ENCODE data around the gene CXCL3. TPM values are rescaled to one million over a fixed set of nuclear protein-coding genes. Genes with fewer than 3 reads are reported as not detected.
"Not testable (repeated sequence)": the region's sequence is repeated elsewhere in the genome, so short reads cannot be mapped to it uniquely, and the experiment has no call there.

Gene CXCL3
- total RNA-seq, 1 donor from 2014 or later = 2.3 TPM

GRCh38 chr4:74081035-74081434 lies 42.5 kb upstream of the CXCL3 start:
- H3K27me3 Mint-ChIP-seq (ENCODE audit: low read depth) = peaks cover 3% of the 10 kb centered on the region
- no peak for DNase-seq (ENCODE audit: low spot score in 2 of 2, unreplicated experiment in 2 of 2)
- H3K9me3 Mint-ChIP-seq = no peaks in the 10 kb centered on the region
- no peak for TF ChIP-seq CTCF (IDR thresholded peaks at IDR 0.05; ENCODE audit: unreplicated experiment)
- H3K27ac Mint-ChIP-seq = no peak overlapping the region
- H3K4me1 Mint-ChIP-seq = no peaks in the 10 kb centered on the region
- H3K4me3 Mint-ChIP-seq = no peak overlapping the region
- H3K36me3 Mint-ChIP-seq = no peaks in the 10 kb centered on the region

- not testable (repeated sequence) for DNase-seq (ENCODE audit: low spot score in 2 of 2, unreplicated experiment in 2 of 2); H3K4me1 Mint-ChIP-seq; H3K27ac Mint-ChIP-seq; H3K36me3 Mint-ChIP-seq; H3K9me3 Mint-ChIP-seq; H3K4me3 Mint-ChIP-seq; H3K27me3 Mint-ChIP-seq (ENCODE audit: low read depth)
These were observed 41.9 kb upstream of the CXCL3 start for GRCh38 chr4:74080351-74080750.

GRCh38 chr4:74079024-74079423 lies 40.5 kb upstream of the CXCL3 start:
- H3K36me3 Mint-ChIP-seq; H3K4me1 Mint-ChIP-seq; H3K9me3 Mint-ChIP-seq; DNase-seq (ENCODE audit: low spot score in 2 of 2, unreplicated experiment in 2 of 2); H3K27me3 Mint-ChIP-seq (ENCODE audit: low read depth); H3K27ac Mint-ChIP-seq; H3K4me3 Mint-ChIP-seq: not testable (repeated sequence)

- Mint-ChIP-seq H3K36me3 (no peaks in the 10 kb centered on the region), H3K27ac (no peak overlapping the region), H3K4me1 (no peaks in the 10 kb centered on the region), H3K27me3 (ENCODE audit: low read depth) (no peaks in the 10 kb centered on the region), H3K9me3 (peaks cover under 1% of the 10 kb centered on the region), H3K4me3 (no peak overlapping the region)
- no peak for DNase-seq (ENCODE audit: low spot score in 2 of 2, unreplicated experiment in 2 of 2)
- no peak for TF ChIP-seq CTCF (IDR thresholded peaks at IDR 0.05; ENCODE audit: unreplicated experiment)
These were observed 34.9 kb upstream of the CXCL3 start for GRCh38 chr4:74073358-74073757.

- Mint-ChIP-seq H3K9me3 (peaks cover 3% of the 10 kb centered on the region), H3K27ac (no peak overlapping the region), H3K4me1 (no peaks in the 10 kb centered on the region), H3K36me3 (no peaks in the 10 kb centered on the region), H3K27me3 (ENCODE audit: low read depth) (no peaks in the 10 kb centered on the region), H3K4me3 (no peak overlapping the region)
- no peak for TF ChIP-seq CTCF (IDR thresholded peaks at IDR 0.05; ENCODE audit: unreplicated experiment)
- DNase-seq (ENCODE audit: low spot score in 2 of 2, unreplicated experiment in 2 of 2) = no peak
These were observed 34.2 kb upstream of the CXCL3 start for GRCh38 chr4:74072739-74073138.

- H3K4me3 Mint-ChIP-seq = no peak overlapping the region
- TF ChIP-seq CTCF (IDR thresholded peaks at IDR 0.05; ENCODE audit: unreplicated experiment) = no peak
- no peaks in the 10 kb centered on the region for H3K36me3 Mint-ChIP-seq
- H3K9me3 Mint-ChIP-seq = peaks cover 6% of the 10 kb centered on the region
- H3K27me3 Mint-ChIP-seq (ENCODE audit: low read depth) = no peaks in the 10 kb centered on the region
- no peak for DNase-seq (ENCODE audit: low spot score in 2 of 2, unreplicated experiment in 2 of 2)
- no peak overlapping the region for H3K27ac Mint-ChIP-seq
- H3K4me1 Mint-ChIP-seq = no peaks in the 10 kb centered on the region
These were observed 29.1 kb upstream of the CXCL3 start for GRCh38 chr4:74067586-74067985.

- H3K36me3 Mint-ChIP-seq = no peaks in the 10 kb centered on the region
- H3K27me3 Mint-ChIP-seq (ENCODE audit: low read depth) = no peaks in the 10 kb centered on the region
- H3K9me3 Mint-ChIP-seq = peaks cover 9% of the 10 kb centered on the region
- H3K27ac Mint-ChIP-seq = no peak overlapping the region
- no peak overlapping the region for H3K4me3 Mint-ChIP-seq
- TF ChIP-seq CTCF (IDR thresholded peaks at IDR 0.05; ENCODE audit: unreplicated experiment) = no peak
- no peak for DNase-seq (ENCODE audit: low spot score in 2 of 2, unreplicated experiment in 2 of 2)
- no peaks in the 10 kb centered on the region for H3K4me1 Mint-ChIP-seq
These were observed 27.7 kb upstream of the CXCL3 start for GRCh38 chr4:74066232-74066631.

Measured in mesothelial cell of epicardium (in vitro differentiated cells).